ENCODE results near the gene S1PR4.

The S1PR4 gene

DNA sequence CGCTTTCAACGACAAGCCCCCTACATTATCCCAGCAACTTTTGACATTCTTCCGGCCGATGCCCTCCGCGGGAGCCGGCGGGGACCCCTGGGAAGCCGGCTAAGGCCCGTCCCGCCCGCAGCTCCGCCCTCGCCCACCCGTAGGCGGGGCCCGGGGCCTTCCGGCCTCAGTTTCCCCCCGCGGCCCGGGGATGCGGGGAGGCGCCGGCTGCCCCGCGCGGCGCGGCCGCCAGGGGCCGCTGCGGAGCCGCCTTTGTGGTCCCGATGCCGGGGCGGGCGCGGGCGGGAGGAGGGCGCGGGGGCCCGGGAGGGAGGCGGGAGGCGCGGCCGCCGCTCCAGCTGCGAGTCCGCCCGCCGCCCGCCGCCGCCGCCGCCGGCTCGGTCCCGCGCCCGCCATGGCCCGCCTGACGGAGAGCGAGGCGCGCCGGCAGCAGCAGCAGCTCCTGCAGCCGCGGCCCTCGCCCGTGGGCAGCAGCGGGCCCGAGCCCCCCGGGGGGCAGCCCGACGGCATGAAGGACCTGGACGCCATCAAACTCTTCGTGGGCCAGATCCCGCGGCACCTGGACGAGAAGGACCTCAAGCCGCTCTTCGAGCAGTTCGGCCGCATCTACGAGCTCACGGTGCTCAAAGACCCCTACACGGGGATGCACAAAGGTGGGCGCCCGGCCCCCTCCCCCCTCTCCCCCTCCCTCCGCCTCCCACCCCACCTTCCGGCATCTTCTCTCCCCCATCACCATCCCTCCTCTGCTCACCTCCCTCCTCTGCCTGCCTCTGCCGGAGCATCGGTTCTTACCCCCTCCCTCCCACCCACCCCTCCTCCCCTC is 46.0 kb downstream of the S1PR4 start, which contains the start of gene CELF5:
Gene CELF5, plus strand, starts transcription at position 316 of the 823 bp plus-strand sequence. Its CDS starts 79 bp downstream, at position 395.
- no peak for DNase-seq (ENCODE audit: extremely low read depth, low read depth)
- no peak within 1 kb of the TSS for H3K4me3 ChIP-seq (replicated peaks; ENCODE audit: low read depth, low read length)
- TF ChIP-seq CTCF (IDR thresholded peaks at IDR 0.05; ENCODE audit: low read depth, low read length, missing control alignments), result no peak

GRCh38 chr19:3225169-3225485 is 46.6 kb downstream of the S1PR4 start:
- no peak overlapping the region for H3K4me3 ChIP-seq (replicated peaks; ENCODE audit: low read depth, low read length)
- no peak for TF ChIP-seq CTCF (IDR thresholded peaks at IDR 0.05; ENCODE audit: low read depth, low read length, missing control alignments)
- no peak for DNase-seq (ENCODE audit: extremely low read depth, low read depth)

DNA sequence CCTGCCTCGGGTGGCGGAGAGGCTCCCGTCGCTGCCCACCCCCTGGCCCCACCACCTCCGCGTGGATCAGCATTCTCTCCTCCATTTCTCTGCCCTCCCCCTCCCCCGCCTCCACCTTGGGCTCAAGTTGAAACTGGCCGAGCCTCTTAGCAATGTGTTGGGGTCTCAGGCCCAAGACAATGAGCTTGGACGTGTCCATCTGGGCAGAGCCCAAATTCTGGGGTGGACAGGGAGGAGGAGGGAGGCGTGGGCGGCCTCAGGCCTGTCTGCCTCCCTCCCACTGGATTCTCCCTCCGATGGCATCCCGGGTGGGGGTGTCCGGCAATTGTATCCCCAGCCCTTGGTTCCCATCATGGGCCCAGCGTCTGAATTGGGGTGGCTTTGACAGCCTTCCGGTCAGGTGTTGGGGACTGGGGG is 47.1 kb downstream of the S1PR4 start:
- no peak overlapping the region for H3K4me3 ChIP-seq (replicated peaks; ENCODE audit: low read depth, low read length)
- TF ChIP-seq CTCF (IDR thresholded peaks at IDR 0.05; ENCODE audit: low read depth, low read length, missing control alignments), result no peak
- no peak for DNase-seq (ENCODE audit: extremely low read depth, low read depth)

DNA sequence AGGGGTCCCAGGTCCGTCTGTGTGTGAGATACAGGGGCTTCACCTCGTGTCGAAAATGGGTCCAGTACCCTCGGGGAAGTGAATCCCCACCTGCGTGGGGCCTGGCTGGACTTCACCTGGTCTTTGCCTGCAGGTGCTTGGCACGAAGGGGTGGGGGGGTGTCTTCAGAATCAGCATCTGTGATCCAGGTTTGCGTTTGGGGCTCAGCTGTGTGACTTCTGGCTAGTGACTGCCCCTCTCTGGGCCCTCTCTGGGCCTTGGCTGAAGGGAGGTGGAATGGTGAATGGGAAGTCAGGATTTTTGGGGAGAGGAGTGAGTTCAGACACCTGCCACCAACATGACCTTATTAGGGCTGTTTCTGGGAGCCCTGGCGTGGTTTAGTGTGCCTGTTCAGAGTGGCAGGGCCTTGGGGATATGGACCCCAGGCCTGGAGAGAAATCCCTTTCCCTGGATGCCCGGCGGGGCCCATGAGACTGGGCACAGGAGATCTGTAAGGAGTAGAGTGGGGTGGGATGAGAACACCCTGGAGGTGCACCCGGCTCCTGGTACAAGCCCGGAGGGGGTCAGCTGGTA is 48.6 kb downstream of the S1PR4 start:
- DNase-seq (ENCODE audit: extremely low read depth, low read depth), result no peak
- no peak overlapping the region for H3K4me3 ChIP-seq (replicated peaks; ENCODE audit: low read depth, low read length)
- TF ChIP-seq CTCF (IDR thresholded peaks at IDR 0.05; ENCODE audit: low read depth, low read length, missing control alignments), result no peak

DNA sequence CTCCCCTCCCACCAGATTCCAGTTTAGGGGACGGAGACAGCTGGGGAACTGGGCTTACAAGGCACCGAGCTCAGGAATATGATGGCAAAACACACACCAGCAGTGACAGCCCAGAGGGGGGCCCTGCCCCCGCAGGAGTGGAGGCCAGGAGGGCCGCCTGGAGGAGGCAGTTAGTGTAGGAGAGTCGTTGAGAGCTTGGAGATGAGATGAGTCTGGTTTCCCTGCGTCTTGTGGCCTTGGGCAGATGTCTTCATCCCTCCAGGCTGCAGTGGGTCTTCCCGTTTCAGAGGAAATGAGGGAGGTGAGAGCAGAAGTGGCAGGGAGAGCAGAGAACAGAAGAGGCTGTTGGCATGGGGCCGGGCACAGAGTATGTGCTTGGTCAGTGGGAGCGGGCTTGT is 50.8 kb downstream of the S1PR4 start:
- H3K4me3 ChIP-seq (replicated peaks; ENCODE audit: low read depth, low read length), result no peak overlapping the region
- TF ChIP-seq CTCF (IDR thresholded peaks at IDR 0.05; ENCODE audit: low read depth, low read length, missing control alignments), result no peak
- DNase-seq (ENCODE audit: extremely low read depth, low read depth), result no peak

All from HFF-Myc (cell line).